WTC11 (cell line): ENCODE results near the gene SMOC2.

ENCODE experiments used
- CREM ChIP-seq: sonication (generic); formaldehyde crosslinking; IDR thresholded peaks from 2 replicates; pipeline ENCODE4 v1.8.1; 2022; ENCODE audit warnings: mild to moderate bottlenecking, missing genetic modification reagents, moderate library complexity
- FOXJ3 ChIP-seq: sonication (generic); formaldehyde crosslinking; IDR thresholded peaks from 2 replicates; pipeline ENCODE4 v1.9.0; 2021; ENCODE audit warnings: missing genetic modification reagents, mild to moderate bottlenecking, borderline replicate concordance
- GRHL2 ChIP-seq: fragments of 250-450 bp; sonication (Bioruptor Pico); IDR thresholded peaks from 2 replicates; pipeline ENCODE4 v1.8.0; 2022; ENCODE audit warnings: mild to moderate bottlenecking, moderate library complexity; ENCODE audit not compliant: insufficient replicate concordance, severe bottlenecking
- MAX ChIP-seq: sonication (generic); formaldehyde crosslinking; IDR thresholded peaks from 2 replicates; pipeline ENCODE4 v1.8.0; 2022; ENCODE audit warnings: mild to moderate bottlenecking, missing genetic modification reagents
- NFYB ChIP-seq: sonication (generic); formaldehyde crosslinking; conservative IDR thresholded peaks from 2 replicates; pipeline ENCODE4 v1.8.0; 2022; ENCODE audit warnings: low read depth, missing genetic modification reagents
- NR3C1 ChIP-seq: sonication (generic); formaldehyde crosslinking; conservative IDR thresholded peaks from 2 replicates; pipeline ENCODE4 v1.8.1; 2023; ENCODE audit warnings: low read depth, mild to moderate bottlenecking, missing genetic modification reagents
- TCF7 ChIP-seq: sonication (generic); formaldehyde crosslinking; IDR thresholded peaks from 2 replicates; pipeline ENCODE4 v1.8.0; 2022; ENCODE audit warnings: mild to moderate bottlenecking, low read depth, missing genetic modification reagents, moderate library complexity
- TF ChIP-seq, protein P1 (sequence below): fragments of 200-600 bp; IDR thresholded peaks from 2 replicates; pipeline ENCODE4 v1.8.0; 2022; ENCODE audit warnings: antibody characterized with exemption
- TF ChIP-seq, protein P2 (sequence below): sonication (generic); formaldehyde crosslinking; conservative IDR thresholded peaks from 2 replicates; pipeline ENCODE4 v1.8.1; 2023; ENCODE audit warnings: mild to moderate bottlenecking, low read depth, missing genetic modification reagents, moderate library complexity
- TF ChIP-seq, protein P3 (sequence below): sonication (generic); formaldehyde crosslinking; IDR thresholded peaks from 2 replicates; pipeline ENCODE4 v1.8.0; 2023; ENCODE audit warnings: missing genetic modification reagents

- TF ChIP-seq, protein P1, sequence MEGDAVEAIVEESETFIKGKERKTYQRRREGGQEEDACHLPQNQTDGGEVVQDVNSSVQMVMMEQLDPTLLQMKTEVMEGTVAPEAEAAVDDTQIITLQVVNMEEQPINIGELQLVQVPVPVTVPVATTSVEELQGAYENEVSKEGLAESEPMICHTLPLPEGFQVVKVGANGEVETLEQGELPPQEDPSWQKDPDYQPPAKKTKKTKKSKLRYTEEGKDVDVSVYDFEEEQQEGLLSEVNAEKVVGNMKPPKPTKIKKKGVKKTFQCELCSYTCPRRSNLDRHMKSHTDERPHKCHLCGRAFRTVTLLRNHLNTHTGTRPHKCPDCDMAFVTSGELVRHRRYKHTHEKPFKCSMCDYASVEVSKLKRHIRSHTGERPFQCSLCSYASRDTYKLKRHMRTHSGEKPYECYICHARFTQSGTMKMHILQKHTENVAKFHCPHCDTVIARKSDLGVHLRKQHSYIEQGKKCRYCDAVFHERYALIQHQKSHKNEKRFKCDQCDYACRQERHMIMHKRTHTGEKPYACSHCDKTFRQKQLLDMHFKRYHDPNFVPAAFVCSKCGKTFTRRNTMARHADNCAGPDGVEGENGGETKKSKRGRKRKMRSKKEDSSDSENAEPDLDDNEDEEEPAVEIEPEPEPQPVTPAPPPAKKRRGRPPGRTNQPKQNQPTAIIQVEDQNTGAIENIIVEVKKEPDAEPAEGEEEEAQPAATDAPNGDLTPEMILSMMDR = no peak
- TF ChIP-seq NFYB (CRISPR knock-in tag) = no peak
- TF ChIP-seq, protein P2, sequence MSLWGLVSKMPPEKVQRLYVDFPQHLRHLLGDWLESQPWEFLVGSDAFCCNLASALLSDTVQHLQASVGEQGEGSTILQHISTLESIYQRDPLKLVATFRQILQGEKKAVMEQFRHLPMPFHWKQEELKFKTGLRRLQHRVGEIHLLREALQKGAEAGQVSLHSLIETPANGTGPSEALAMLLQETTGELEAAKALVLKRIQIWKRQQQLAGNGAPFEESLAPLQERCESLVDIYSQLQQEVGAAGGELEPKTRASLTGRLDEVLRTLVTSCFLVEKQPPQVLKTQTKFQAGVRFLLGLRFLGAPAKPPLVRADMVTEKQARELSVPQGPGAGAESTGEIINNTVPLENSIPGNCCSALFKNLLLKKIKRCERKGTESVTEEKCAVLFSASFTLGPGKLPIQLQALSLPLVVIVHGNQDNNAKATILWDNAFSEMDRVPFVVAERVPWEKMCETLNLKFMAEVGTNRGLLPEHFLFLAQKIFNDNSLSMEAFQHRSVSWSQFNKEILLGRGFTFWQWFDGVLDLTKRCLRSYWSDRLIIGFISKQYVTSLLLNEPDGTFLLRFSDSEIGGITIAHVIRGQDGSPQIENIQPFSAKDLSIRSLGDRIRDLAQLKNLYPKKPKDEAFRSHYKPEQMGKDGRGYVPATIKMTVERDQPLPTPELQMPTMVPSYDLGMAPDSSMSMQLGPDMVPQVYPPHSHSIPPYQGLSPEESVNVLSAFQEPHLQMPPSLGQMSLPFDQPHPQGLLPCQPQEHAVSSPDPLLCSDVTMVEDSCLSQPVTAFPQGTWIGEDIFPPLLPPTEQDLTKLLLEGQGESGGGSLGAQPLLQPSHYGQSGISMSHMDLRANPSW (CRISPR knock-in tag) = no peak
- no peak for TF ChIP-seq FOXJ3 (CRISPR knock-in tag)
- no peak for TF ChIP-seq TCF7 (CRISPR knock-in tag)
- no peak for TF ChIP-seq GRHL2 (CRISPR knock-in tag)
- no peak for TF ChIP-seq MAX (CRISPR knock-in tag)
- no peak for TF ChIP-seq CREM (CRISPR knock-in tag)
- TF ChIP-seq NR3C1 (CRISPR knock-in tag) = no peak
- TF ChIP-seq, protein P3, sequence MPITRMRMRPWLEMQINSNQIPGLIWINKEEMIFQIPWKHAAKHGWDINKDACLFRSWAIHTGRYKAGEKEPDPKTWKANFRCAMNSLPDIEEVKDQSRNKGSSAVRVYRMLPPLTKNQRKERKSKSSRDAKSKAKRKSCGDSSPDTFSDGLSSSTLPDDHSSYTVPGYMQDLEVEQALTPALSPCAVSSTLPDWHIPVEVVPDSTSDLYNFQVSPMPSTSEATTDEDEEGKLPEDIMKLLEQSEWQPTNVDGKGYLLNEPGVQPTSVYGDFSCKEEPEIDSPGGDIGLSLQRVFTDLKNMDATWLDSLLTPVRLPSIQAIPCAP = no peak
Observed at GRCh38 chr6:168404560-168404959, 36.4 kb upstream of the SMOC2 start.
